ENCODE measurements around the gene ADAP1.

GRCh38 chr7:910931-911431 lies 43.5 kb downstream of the ADAP1 start:
- TF ChIP-seq CTCF (IDR thresholded peaks at IDR 0.05) (no peak), POLR2A (IDR thresholded peaks at IDR 0.05) (no peak)
